Erythroblast (primary cell): ENCODE data around the gene PTPRA.
A peak's percentile ranks its signal among the peaks of the same experiment; 100 is the strongest.
"Not testable (repeated sequence)": the region's sequence is repeated elsewhere in the genome, so short reads cannot be mapped to it uniquely, and the experiment has no call there.

Source experiments
- DNase-seq, 2 experiments: peaks; one replicate each; lab custom pipeline; 2025; lab: John Stamatoyannopoulos, UW
- GATA1 ChIP-seq: IDR thresholded peaks from 2 replicates; pipeline ENCODE4 v1.6.1; 2011; ENCODE audit warnings: low read depth, mild to moderate bottlenecking, control low read depth, low read length, moderate library complexity
- POLR2A ChIP-seq: IDR thresholded peaks from 2 replicates; pipeline ENCODE4 v1.6.1; 2011; ENCODE audit warnings: mild to moderate bottlenecking, low read length

Gene PTPRA

GRCh38 chr20:2991532-2991931 is 118.3 kb downstream of the PTPRA start:
- DNase-seq, result no peak
- TF ChIP-seq GATA1 (no peak), POLR2A (no peak)

- no peak for DNase-seq
- TF ChIP-seq GATA1 (no peak), POLR2A (no peak)
Observed at GRCh38 chr20:2993250-2993649, 120.0 kb downstream of the PTPRA start.

GRCh38 chr20:2995796-2996195 is 122.5 kb downstream of the PTPRA start:
- no peak for TF ChIP-seq GATA1
- TF ChIP-seq POLR2A, result no peak
- no peak for DNase-seq

GRCh38 chr20:2998728-2999127 is 125.4 kb downstream of the PTPRA start:
- no peak for DNase-seq
- TF ChIP-seq POLR2A (no peak), GATA1 (no peak)

- DNase-seq, result peak; percentile 56 to 71
- no peak for TF ChIP-seq POLR2A
- TF ChIP-seq GATA1, result no peak
Observed at GRCh38 chr20:3000852-3001523, 127.7 kb downstream of the PTPRA start.

GRCh38 chr20:3003416-3003815 is 130.1 kb downstream of the PTPRA start:
- TF ChIP-seq POLR2A (no peak), GATA1 (no peak)
- DNase-seq, result no peak

- no peak for DNase-seq
Observed at GRCh38 chr20:3010985-3011723, 137.9 kb downstream of the PTPRA start.

GRCh38 chr20:3011752-3012151 is 138.5 kb downstream of the PTPRA start:
- TF ChIP-seq POLR2A, result no peak
- TF ChIP-seq GATA1, result no peak

More at GRCh38 chr20:3010985-3011723, 137.9 kb downstream of the PTPRA start:
- TF ChIP-seq POLR2A (no peak), GATA1 (no peak)

GRCh38 chr20:3013771-3014170 is 140.5 kb downstream of the PTPRA start:
- no peak for DNase-seq
- TF ChIP-seq GATA1 (no peak), POLR2A (no peak)

More at GRCh38 chr20:3011752-3012151, 138.5 kb downstream of the PTPRA start:
- DNase-seq, result no peak

GRCh38 chr20:3014179-3014578 is 140.9 kb downstream of the PTPRA start:
- no peak for TF ChIP-seq POLR2A
- no peak for DNase-seq

- DNase-seq, result no peak
- TF ChIP-seq POLR2A, result no peak
Observed at GRCh38 chr20:3014662-3015061, 141.4 kb downstream of the PTPRA start.

- not testable (repeated sequence) for DNase-seq
Observed at GRCh38 chr20:3015302-3015701, 142.0 kb downstream of the PTPRA start.

- TF ChIP-seq POLR2A (no peak), GATA1 (no peak)
- no peak for DNase-seq
Observed at GRCh38 chr20:3021327-3021726, 148.0 kb downstream of the PTPRA start.

GRCh38 chr20:3021777-3022176 is 148.5 kb downstream of the PTPRA start:
- no peak for DNase-seq
- TF ChIP-seq GATA1 (no peak), POLR2A (no peak)

- not testable (repeated sequence) for DNase-seq
Observed at GRCh38 chr20:3022559-3023490, 149.5 kb downstream of the PTPRA start.
